GM19043 (cell line): Measurements from ENCODE around the gene NR6A1.
"Not testable (repeated sequence)": the region's sequence is repeated elsewhere in the genome, so short reads cannot be mapped to it uniquely, and the experiment has no call there.

Experiments used
- ATAC-seq: cut with Tn5 transposase; IDR thresholded peaks from one replicate; pipeline ENCODE4 v1.9.1; 2021; ENCODE audit warnings: low read depth; ENCODE audit not compliant: unreplicated experiment

The NR6A1 gene

GRCh38 chr9:124625087-124625486 is 146.0 kb downstream of the NR6A1 start:
- ATAC-seq = no peak

GRCh38 chr9:124624735-124624992 is 146.4 kb downstream of the NR6A1 start:
- ATAC-seq = no peak

GRCh38 chr9:124623966-124624734 is 147.0 kb downstream of the NR6A1 start:
- ATAC-seq = no peak

GRCh38 chr9:124622882-124623281 is 148.2 kb downstream of the NR6A1 start:
- no peak for ATAC-seq

GRCh38 chr9:124621371-124622328 is 149.5 kb downstream of the NR6A1 start:
- ATAC-seq = peak; percentile 48

GRCh38 chr9:124618476-124618875 is 152.6 kb downstream of the NR6A1 start:
- ATAC-seq = no peak

DNA sequence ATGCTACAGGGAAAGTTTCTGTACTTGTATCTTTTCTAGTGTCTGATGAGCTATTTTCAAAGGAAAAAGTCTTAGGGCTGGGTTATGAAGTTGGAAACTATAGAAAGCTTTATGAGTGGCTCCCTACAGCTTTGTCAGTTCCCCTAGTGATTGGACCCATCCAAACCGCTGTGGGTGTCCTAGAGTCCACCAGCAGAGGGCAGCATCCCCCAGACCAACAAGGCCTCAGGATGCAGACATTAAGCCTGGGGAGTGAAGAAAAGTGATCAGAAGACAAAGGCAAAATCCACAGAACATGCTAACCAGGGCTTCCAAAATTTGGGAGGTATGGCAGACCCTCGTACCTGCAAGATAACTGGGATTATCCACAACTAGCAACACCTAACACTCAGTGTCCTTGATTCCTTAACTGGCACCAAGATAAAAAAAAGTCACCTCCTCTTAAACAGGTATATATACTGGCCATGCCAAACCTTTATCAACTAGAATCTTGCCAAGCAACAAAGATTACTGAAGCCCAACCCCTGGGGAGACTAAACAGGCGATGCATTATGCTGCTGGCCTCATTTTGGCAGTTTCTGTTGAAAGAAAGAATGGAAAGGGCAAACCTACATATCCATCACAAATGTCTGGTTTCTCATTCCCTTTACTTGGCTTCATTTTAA is 153.5 kb downstream of the NR6A1 start:
- ATAC-seq = no peak

DNA sequence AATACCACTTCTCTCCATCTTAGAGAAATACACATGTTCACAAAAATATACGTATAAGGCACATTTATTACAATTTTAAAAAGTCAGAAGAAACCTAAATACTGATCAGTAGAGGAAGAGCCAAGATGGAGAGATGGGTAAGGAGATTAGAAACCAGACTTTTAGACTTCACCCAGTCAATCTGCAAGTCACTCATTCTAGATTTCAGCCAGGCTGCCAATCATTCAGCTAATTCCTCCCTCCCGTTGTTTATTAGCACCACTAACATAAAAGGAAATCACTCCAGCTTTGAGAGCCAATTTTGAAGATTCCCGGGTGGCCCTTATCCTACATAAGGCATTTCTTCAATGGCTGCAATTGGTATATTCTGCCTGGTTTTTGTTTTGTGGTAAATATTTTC is 154.2 kb downstream of the NR6A1 start:
- ATAC-seq = no peak

GRCh38 chr9:124615840-124616239 is 155.3 kb downstream of the NR6A1 start:
- not testable (repeated sequence) for ATAC-seq

DNA sequence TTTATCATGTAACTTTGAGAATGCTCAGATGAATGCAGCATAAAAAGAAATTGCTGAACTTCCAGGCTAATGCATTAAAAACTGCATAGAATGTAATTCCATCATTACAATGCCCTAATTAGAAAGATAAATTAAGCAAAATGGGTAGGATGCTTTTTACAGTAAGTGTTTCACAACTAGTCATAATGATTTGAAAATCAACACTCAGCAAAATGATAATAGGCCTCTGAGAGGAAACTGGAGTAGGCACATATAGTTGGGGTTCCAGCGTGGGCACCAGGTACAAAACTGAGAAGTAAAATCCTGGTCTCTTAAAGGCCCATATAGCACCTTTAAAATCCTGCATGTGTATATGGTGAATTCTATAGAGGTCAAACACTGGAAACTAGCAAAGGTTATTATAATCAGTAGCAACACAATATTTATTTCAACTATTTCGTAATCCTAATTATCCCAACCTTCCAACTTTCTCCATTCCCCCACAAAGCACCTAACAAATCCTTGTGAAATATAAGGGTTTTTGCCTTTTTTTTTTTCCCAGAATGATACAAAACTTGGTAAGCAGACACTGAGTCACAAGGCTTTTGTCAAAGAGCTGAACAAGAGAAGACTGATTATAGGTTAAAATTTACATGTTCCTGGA is 155.9 kb downstream of the NR6A1 start:
- no peak for ATAC-seq

- ATAC-seq = no peak
Observed at GRCh38 chr9:124613849-124614248, 157.3 kb downstream of the NR6A1 start.

DNA sequence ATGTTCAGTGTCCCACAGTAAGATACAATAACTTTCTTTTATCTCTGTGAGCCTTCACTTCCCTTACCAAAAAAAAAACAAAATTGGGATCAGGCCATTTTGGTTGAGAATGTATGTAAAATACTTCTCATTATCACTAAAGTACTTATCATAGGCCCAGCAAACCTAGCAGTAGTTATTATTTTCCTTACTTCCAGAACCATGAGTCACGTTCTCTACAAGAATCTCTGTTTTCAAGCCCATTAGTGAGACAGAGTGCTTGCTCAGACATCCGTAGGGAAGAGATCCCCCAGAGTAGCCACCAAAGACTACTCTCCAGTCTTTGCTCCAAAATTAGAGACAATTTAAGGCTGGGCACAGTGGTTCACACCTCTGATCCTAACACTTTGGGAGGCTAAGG is 160.0 kb downstream of the NR6A1 start:
- ATAC-seq = no peak

DNA sequence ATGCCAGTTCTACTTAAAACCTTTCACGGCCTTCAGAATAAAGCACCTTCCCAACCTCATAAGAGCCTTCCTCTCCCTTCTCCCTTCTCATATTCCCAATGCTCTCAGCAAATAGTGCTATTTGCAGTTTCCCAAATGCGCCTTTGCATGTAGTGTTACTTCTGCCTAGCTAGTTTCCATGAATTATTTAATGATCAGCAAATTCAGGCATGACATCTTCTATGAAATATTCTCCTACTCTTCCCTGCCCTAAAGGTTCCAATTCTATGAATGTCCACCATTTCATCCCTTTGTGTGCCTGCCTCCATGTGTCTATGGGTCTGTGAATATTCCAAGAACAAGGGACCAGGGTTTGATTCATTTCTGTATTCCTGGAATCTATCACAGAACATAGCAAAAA is 165.1 kb downstream of the NR6A1 start:
- no peak for ATAC-seq

- no peak for ATAC-seq
Observed at GRCh38 chr9:124605258-124605657, 165.9 kb downstream of the NR6A1 start.

DNA sequence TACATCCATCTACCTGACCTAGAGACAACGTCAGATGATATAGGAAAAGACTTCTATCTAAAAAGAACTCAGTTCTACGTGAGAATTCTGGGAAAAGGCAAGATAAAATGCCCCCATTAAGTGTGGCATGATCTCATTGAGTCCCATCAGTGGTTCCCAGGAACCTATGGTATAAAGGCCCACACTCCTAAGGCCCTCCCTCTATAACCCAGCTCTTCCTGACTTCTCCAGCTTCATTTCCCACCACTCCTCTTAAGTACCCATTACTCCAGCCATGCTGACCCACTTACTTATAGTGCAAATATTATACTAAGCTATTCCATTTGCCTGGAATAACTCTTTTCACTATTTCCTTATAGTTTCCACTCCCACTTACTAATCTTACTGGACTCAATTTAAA is 168.5 kb downstream of the NR6A1 start:
- no peak for ATAC-seq

DNA sequence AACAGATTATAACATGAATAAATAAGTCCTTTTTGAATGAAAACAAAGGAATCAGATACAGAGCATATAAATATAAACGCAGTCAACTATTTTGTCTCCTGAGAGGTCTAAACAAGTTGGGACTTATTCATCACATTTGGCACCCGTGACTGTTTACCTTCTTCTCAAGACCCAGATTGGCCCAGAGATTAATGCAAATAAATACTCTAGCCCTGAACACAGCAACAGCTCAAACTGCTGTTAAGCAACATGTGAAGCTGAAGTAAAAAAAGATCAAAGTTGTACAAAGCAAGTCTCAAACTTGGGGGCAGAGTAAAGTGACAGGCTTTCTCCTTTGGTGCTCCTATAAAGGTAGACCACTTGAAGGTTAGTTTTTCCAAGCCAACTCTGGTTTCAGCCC is 168.9 kb downstream of the NR6A1 start:
- no peak for ATAC-seq

DNA sequence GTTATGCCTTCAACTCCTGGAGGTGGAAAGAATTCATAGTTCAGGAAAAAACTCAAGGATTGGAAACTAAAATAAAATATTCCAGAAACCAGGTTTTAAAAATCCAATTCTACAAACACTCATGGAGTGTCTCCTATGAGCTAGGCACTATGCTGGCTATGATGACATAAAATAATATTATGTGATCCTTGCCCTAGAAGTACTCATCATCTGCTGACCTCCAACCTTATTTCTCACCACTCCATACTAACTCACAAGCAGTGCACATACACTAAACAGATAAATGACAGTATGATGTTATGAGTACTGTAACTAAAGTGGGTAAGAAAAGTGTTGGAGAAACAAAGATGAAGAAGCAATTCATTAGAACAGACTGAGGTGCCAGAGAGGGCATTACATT is 170.7 kb downstream of the NR6A1 start:
- no peak for ATAC-seq

- ATAC-seq = no peak
Observed at GRCh38 chr9:124599121-124599795, 171.9 kb downstream of the NR6A1 start.

GRCh38 chr9:124598048-124598447 is 173.1 kb downstream of the NR6A1 start:
- no peak for ATAC-seq

DNA sequence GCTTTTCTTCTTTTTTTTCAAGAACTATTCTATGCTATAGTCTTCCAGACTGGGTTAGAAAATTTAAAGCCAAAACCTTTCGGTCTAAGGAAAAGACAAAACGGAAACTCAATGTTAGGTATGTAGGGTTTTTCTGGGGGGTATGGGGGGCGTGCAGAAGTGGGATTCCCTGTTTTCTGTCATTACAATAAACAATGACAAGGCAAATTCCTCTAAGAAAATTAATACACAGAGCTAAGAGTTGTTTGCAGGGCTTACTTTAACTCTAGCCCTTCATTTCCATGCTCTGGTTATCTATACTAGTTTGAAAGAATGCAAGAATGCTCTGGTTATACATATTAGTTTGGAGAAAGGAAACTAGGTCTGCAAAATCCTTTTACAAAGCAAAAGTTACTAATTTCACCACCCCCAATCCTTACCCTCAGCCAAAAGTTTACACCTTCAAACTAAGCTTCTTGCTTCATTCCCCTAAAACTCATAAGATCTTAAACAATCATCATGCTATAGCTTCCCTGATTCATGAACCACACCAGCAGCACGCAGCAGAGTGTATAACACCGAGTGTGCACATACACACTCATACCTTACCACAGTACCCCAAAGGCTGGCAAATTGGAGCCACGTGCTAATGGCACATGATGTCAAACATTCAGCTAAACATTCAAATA is 174.8 kb downstream of the NR6A1 start:
- no peak for ATAC-seq
